ENCODE results near the gene FIGN. TPM values are rescaled to one million over a fixed set of nuclear protein-coding genes. Genes with fewer than 3 reads are reported as not detected.

Gene FIGN
- total and polyA plus RNA-seq, 2 of the 13 experiments (the other 11 are each of a cell fraction or from before 2014, with no cell fraction given): 6.6 to 6.7 TPM

GRCh38 chr2:163649080-163649479 is 86.7 kb downstream of the FIGN start (continued):
- TF ChIP-seq CBX5 (CRISPR knock-in tag; IDR thresholded peaks at IDR 0.05; ENCODE audit: borderline replicate concordance) (no peak), GFI1 (CRISPR knock-in tag; IDR thresholded peaks at IDR 0.05; ENCODE audit: borderline replicate concordance) (no peak), CBX2 (IDR thresholded peaks at IDR 0.05; ENCODE audit: low read depth, low read length) (no peak), CBX2 (CRISPR knock-in tag; IDR thresholded peaks at IDR 0.05; ENCODE audit: low read depth) (no peak), ZNF24 (IDR thresholded peaks at IDR 0.05) (no peak)

GRCh38 chr2:163647300-163647699 is 88.5 kb downstream of the FIGN start:
- Histone ChIP-seq H3K27ac (ENCODE audit: extremely low read length, insufficient read depth, low read length) (no peak overlapping the region), H3K9ac (ENCODE audit: insufficient read depth, low read depth, low read length) (no peak overlapping the region), H3K4me3 (replicated peaks in 1 of 3; ENCODE audit: insufficient read depth in 1 of 3, low read depth in 2 of 3, low read length in 3 of 3) (no peak overlapping the region), H3K4me2 (ENCODE audit: low read depth, low read length) (no peak overlapping the region), H3K9me3 (ENCODE audit: low read length) (no peaks in the 10 kb centered on the region), H3K79me2 (ENCODE audit: insufficient read depth, low read length) (no peaks in the 10 kb centered on the region), H3K36me3 (replicated peaks in 1 of 2; ENCODE audit: control insufficient read depth in 1 of 2, insufficient read depth in 2 of 2, low read length in 2 of 2) (no peaks in the 10 kb centered on the region), H3K27me3 (ENCODE audit: control insufficient read depth in 1 of 2, insufficient read depth in 2 of 2, low read length in 2 of 2) (no peaks in the 10 kb centered on the region), H3K4me1 (ENCODE audit: insufficient read depth, low read length) (no peaks in the 10 kb centered on the region), H2AFZ (ENCODE audit: low read length) (no peak overlapping the region), H4K20me1 (ENCODE audit: insufficient read depth, low read length) (no peaks in the 10 kb centered on the region)
- BruUV-seq (replicated peaks): no TSS peak
- ChIA-PET POLR2A (interaction anchor here (0.9 kb wide), 1 partner anchor 20 kb away, joined by 3 read pairs; no protein-coding TSS in a partner anchor), CTCF (ENCODE audit: low intra/inter-chr PET ratio, low total read pairs) (no interaction called here)
- intact Hi-C loops (cut with micrococcal nuclease; ENCODE audit: unreplicated experiment): no loop called here
- TF ChIP-seq POGZ (CRISPR knock-in tag; IDR thresholded peaks at IDR 0.05) (no peak), ZFP36L2 (CRISPR knock-in tag; IDR thresholded peaks at IDR 0.05) (no peak), ZFP82 (CRISPR knock-in tag; IDR thresholded peaks at IDR 0.05; ENCODE audit: borderline replicate concordance) (no peak), MXD3 (CRISPR knock-in tag; IDR thresholded peaks at IDR 0.05) (no peak), IRX3 (CRISPR knock-in tag; IDR thresholded peaks at IDR 0.05; ENCODE audit: borderline replicate concordance, low read depth) (no peak), MYNN (CRISPR knock-in tag; IDR thresholded peaks at IDR 0.05; ENCODE audit: low read depth) (no peak), ZNF17 (CRISPR knock-in tag; IDR thresholded peaks at IDR 0.05) (no peak), NFYB (CRISPR knock-in tag; IDR thresholded peaks at IDR 0.05) (no peak), TCF7 (IDR thresholded peaks at IDR 0.05; ENCODE audit: low read depth) (no peak), DR1 (CRISPR knock-in tag; IDR thresholded peaks at IDR 0.05) (no peak), MTERF4 (CRISPR knock-in tag; IDR thresholded peaks at IDR 0.05) (no peak), TEF (CRISPR knock-in tag; IDR thresholded peaks at IDR 0.05) (no peak), AHR (CRISPR knock-in tag; IDR thresholded peaks at IDR 0.05) (no peak), HOXA5 (CRISPR knock-in tag; IDR thresholded peaks at IDR 0.05) (no peak), SALL2 (CRISPR knock-in tag; IDR thresholded peaks at IDR 0.05) (no peak), SPEN (CRISPR knock-in tag; IDR thresholded peaks at IDR 0.05; ENCODE audit: low read depth) (no peak)
- in situ Hi-C loops (cut with HindIII; ENCODE audit: extremely low pct_ligation_motif_present, low pct_unique_long_range_greater_than_20kb): no loop called here
- FAIRE-seq: no peak
- no peak for DNase-seq (ENCODE audit: low spot score)
- no peak for ATAC-seq

Measured in HepG2 (cell line).